GM12874 (cell line): ENCODE results near the gene CUL2.

ENCODE experiments used
- TF ChIP-seq, protein P1 (sequence below): IDR thresholded peaks from 2 replicates; pipeline ENCODE4 v1.5.1; 2011; ENCODE audit warnings: low read depth, mild to moderate bottlenecking, control low read depth, low read length, moderate library complexity; ENCODE audit not compliant: insufficient read depth

CUL2 gene

DNA sequence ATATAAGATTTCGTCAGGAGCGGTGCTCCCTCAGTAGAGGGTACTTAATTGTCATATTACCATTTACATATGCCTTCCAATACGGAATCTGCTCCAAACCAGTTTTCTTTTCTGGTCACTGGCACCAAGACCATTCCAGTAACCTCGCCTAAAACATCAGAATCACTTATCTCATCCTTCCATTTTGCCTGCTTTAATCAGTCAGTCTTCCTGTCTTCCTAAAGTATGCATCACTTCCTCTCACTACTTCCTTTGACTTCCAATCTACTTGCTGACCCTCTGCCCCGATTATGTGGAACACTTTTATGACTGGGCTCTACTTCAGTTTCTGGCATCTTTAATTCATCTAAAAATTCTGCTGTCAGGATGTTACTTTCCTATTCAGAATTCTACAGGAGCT lies 33.5 kb downstream of the CUL2 start:
- TF ChIP-seq, protein P1, sequence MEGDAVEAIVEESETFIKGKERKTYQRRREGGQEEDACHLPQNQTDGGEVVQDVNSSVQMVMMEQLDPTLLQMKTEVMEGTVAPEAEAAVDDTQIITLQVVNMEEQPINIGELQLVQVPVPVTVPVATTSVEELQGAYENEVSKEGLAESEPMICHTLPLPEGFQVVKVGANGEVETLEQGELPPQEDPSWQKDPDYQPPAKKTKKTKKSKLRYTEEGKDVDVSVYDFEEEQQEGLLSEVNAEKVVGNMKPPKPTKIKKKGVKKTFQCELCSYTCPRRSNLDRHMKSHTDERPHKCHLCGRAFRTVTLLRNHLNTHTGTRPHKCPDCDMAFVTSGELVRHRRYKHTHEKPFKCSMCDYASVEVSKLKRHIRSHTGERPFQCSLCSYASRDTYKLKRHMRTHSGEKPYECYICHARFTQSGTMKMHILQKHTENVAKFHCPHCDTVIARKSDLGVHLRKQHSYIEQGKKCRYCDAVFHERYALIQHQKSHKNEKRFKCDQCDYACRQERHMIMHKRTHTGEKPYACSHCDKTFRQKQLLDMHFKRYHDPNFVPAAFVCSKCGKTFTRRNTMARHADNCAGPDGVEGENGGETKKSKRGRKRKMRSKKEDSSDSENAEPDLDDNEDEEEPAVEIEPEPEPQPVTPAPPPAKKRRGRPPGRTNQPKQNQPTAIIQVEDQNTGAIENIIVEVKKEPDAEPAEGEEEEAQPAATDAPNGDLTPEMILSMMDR: no peak

DNA sequence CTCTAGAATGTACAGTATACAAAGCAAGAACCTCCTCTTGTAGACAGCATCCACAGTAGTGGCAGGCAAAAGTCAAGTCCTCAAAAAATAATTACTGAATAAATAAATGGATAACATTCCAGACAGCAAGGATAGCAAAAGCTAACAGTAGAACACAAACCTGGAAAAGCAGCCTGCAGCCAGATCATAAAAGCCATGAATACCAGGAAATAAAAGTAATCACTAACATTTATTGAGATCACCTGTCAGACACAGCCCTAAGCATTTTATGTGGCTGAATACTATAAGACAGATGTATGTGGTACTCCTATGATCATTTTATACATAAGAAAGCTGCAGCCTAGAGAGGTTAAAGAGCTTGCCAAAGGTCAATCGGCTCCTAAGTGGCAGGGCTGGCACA lies 34.0 kb downstream of the CUL2 start:
- TF ChIP-seq, protein P1: no peak

- TF ChIP-seq, protein P1: no peak
Measured at GRCh38 chr10:35050568-35050967, 39.6 kb downstream of the CUL2 start.

DNA sequence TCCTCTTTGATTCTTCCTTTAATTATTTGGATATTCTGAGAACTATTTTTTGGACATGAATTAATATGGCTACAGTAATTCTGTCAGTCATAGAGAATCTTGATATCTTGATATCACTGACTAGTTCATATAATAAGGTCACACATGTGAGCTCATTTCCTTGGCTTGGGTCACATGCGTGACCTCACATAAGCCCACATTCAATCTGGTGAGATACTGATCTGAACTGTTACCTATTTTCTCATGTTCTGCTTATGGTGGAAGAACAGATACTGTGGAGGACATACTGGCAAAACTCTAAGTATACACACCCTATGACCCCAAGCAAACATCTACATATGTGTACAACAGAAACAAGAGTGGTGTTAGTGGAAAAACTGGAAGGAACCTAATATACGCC lies 44.1 kb downstream of the CUL2 start:
- TF ChIP-seq, protein P1: no peak

DNA sequence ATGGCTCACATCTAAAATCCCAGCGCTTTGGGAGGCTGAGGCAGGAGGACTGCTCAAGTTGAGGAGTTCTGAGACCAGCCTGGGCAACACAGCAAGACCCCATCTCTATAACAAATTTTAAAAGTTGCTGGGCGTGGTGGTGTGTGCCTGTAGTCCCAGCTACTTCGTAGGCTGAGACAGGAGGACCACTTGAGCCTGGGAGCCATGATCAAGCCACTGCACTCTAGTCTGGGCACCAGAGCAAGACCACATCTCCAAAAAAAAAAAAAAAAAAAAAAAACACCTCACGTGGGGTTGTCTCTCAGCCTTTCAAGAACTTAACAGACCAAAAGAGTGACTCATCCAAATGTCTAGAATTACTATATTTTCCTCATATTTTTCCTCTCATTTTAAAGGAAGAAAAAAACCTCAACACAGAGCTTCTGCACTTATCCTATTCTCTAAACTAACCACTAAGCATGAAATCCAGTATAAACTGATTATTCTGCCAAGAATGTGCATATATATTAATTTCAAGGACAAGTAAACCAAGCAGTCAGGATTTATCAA lies 46.3 kb downstream of the CUL2 start:
- TF ChIP-seq, protein P1: no peak

GRCh38 chr10:35042783-35043182 lies 47.4 kb downstream of the CUL2 start:
- TF ChIP-seq, protein P1: no peak

DNA sequence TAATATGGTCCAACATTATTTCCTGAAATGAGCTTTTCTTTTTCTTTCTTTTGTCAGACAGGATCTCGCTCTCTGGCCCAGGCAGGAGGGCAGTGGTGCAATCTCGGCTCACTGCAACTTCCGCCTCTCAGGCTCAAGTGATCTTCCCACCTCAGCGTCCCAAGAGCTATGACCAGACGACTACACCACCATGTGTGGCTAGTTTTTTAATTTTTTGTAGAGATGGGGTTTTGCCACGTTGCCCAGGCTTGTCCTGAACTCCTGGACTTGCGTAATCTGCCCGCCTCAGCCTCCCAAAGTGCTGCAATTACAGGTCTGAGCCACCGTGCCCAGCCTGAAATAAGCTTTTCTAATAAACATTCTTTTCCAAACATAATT lies 48.6 kb downstream of the CUL2 start:
- TF ChIP-seq, protein P1: no peak
